Measurements from ENCODE around the gene CDH15.

DNA sequence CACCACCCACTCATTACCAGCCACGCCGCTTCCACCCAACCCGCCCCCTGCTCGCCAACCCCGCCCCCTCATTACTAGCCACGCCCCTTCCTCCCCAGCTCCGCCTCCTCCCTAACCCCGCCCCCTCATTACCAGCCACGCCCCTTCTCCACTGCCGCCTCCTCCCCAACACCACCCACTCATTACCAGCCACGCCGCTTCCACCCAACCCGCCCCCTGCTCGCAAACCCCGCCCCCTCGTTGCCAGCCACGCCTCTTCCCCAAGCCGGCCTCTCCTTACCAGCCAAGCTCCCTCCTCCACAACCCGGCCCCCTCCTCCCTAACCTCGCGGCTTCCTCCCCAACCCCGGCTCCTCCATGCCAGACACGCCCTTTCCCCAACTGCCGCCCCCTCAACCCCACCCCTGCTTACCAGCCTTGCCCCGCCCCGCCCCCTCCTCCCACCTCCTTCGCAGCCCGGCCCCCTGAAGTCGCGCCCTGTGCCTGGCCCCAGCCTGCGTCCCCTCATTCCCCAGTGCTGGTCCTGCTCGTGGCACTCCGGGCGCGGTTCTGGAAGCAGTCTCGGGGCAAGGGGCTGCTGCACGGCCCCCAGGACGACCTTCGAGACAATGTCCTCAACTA, 21.5 kb downstream of the CDH15 start:
- no peak for TF ChIP-seq EZH2 (IDR thresholded peaks at IDR 0.05; ENCODE audit: borderline replicate concordance, insufficient read depth, low read depth, low read length, poor library complexity, severe bottlenecking)
- TF ChIP-seq, protein P1, sequence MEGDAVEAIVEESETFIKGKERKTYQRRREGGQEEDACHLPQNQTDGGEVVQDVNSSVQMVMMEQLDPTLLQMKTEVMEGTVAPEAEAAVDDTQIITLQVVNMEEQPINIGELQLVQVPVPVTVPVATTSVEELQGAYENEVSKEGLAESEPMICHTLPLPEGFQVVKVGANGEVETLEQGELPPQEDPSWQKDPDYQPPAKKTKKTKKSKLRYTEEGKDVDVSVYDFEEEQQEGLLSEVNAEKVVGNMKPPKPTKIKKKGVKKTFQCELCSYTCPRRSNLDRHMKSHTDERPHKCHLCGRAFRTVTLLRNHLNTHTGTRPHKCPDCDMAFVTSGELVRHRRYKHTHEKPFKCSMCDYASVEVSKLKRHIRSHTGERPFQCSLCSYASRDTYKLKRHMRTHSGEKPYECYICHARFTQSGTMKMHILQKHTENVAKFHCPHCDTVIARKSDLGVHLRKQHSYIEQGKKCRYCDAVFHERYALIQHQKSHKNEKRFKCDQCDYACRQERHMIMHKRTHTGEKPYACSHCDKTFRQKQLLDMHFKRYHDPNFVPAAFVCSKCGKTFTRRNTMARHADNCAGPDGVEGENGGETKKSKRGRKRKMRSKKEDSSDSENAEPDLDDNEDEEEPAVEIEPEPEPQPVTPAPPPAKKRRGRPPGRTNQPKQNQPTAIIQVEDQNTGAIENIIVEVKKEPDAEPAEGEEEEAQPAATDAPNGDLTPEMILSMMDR (IDR thresholded peaks at IDR 0.05) = no peak
